Esophagus squamous epithelium (tissue), 5 donors: ENCODE measurements around the gene ASXL2. TPM values are rescaled to one million over a fixed set of nuclear protein-coding genes. Genes with fewer than 3 reads are reported as not detected.
"Not testable (repeated sequence)": the region's sequence is repeated elsewhere in the genome, so short reads cannot be mapped to it uniquely, and the experiment has no call there.

Source experiments
- DNase-seq: peaks from one replicate; lab custom pipeline; 2025; lab: John Stamatoyannopoulos, UW
- H3K27ac ChIP-seq, 4 donors: fragments of 200-600 bp; sonication (generic); one replicate each; pipeline ENCODE4 v1.5.1; 2016 to 2019; ENCODE audit warnings: mild to moderate bottlenecking in 1 of 4
- H3K27me3 ChIP-seq, 4 donors: fragments of 200-600 bp; sonication (generic); 1 replicate in 3 of 4; 2 replicates in 1 of 4; pipeline versions ENCODE4 v1.5.1 to v1.6.0; 2017 to 2021; ENCODE audit warnings: antibody characterized with exemption in 1 of 4
- H3K36me3 ChIP-seq, 3 donors: fragments of 200-600 bp; sonication (generic); one replicate each; pipeline ENCODE4 v1.5.1; 2016 to 2019
- H3K4me1 ChIP-seq, 3 donors: fragments of 200-600 bp; sonication (generic); one replicate each; pipeline ENCODE4 v1.5.1; 2017 to 2019
- H3K4me3 ChIP-seq, 4 donors: fragments of 200-600 bp; sonication (generic); 1 replicate in 3 of 4; 2 replicates in 1 of 4; pipeline ENCODE4 v1.5.1; 2016 to 2019; ENCODE audit warnings: mild to moderate bottlenecking in 2 of 4, moderate library complexity in 1 of 4
- H3K9me3 ChIP-seq, 3 donors: fragments of 200-600 bp; sonication (generic); one replicate each; pipeline ENCODE4 v1.5.1; 2016 to 2019
- POLR2A ChIP-seq, 4 donors: fragments of 450-650 bp; IDR thresholded peaks; one replicate each; pipeline ENCODE4 v1.6.1; 2017; ENCODE audit warnings: antibody characterized with exemption in 4 of 4, mild to moderate bottlenecking in 4 of 4, moderate library complexity in 3 of 4
- WGBS, 2 donors: methylation state at CpG; one replicate each; pipeline ENCODE4 v1.1.5; 2018; 5-methylcytosine and 5-hydroxymethylcytosine counted together
- intact Hi-C: fragments of 100-400 bp; cut with DNase I; formaldehyde crosslinking; loops from one replicate; pipeline ENCODE4 v1.15.0; 2022
- total RNA-seq, 4 donors: library from RNA; depleted of rRNA; stranded (reverse); fragments of >200 nt; gene quantifications; one replicate each; pipeline ENCODE4 v1.1.0, GENCODE V29; 2016
- TF ChIP-seq, protein P1 (sequence below), 6 experiments: fragments of 450-650 bp in 4 of 6; fragments of 200-600 bp in 2 of 6; sonication (generic) in 2 of 6; IDR thresholded peaks; one replicate each; pipeline ENCODE4 v1.5.1; 2016 to 2019; ENCODE audit warnings: antibody characterized with exemption in 6 of 6, mild to moderate bottlenecking in 4 of 6, moderate library complexity in 4 of 6
- donor health status: DM: yes; HTN: yes; CAD: no.

ASXL2 gene
- total RNA-seq, 4 donors from 2014 or later, result 15.3 to 17.5 (median 16.3) TPM

DNA sequence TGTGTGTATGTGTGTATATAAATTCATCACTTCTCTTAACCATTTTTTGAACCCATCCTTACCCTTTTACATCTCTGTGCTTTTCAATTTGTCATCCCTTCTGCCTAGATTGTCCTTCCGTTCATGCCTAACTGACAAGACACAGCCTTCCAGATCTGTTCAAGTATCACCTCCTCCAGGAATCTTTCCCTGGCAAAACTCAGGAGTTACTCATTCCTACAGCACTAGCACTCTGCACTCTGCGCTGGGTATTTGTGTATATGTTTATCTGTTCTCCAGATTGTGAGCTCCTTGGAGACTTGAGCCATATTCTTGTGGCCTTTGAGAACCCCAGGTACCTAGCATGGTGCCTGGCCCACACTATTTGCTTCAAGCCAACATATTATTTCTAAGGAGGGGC lies 26.8 kb upstream of the ASXL2 start:
- H3K27me3 ChIP-seq, result no peaks in the 10 kb centered on the region
- intact Hi-C loops, result no loop called here
- no peaks in the 10 kb centered on the region for H3K4me1 ChIP-seq
- no peak for DNase-seq
- TF ChIP-seq POLR2A (IDR thresholded peaks at IDR 0.05), result no peak
- TF ChIP-seq, protein P1, sequence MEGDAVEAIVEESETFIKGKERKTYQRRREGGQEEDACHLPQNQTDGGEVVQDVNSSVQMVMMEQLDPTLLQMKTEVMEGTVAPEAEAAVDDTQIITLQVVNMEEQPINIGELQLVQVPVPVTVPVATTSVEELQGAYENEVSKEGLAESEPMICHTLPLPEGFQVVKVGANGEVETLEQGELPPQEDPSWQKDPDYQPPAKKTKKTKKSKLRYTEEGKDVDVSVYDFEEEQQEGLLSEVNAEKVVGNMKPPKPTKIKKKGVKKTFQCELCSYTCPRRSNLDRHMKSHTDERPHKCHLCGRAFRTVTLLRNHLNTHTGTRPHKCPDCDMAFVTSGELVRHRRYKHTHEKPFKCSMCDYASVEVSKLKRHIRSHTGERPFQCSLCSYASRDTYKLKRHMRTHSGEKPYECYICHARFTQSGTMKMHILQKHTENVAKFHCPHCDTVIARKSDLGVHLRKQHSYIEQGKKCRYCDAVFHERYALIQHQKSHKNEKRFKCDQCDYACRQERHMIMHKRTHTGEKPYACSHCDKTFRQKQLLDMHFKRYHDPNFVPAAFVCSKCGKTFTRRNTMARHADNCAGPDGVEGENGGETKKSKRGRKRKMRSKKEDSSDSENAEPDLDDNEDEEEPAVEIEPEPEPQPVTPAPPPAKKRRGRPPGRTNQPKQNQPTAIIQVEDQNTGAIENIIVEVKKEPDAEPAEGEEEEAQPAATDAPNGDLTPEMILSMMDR (IDR thresholded peaks at IDR 0.05), result no peak
- H3K4me3 ChIP-seq, result no peak overlapping the region
- H3K36me3 ChIP-seq, result no peaks in the 10 kb centered on the region
- 74 to 79% methylated on average over 2 of the region's 2 CpGs for WGBS, 2 donors
- H3K9me3 ChIP-seq, result no peaks in the 10 kb centered on the region
- H3K27ac ChIP-seq, result no peak overlapping the region

GRCh38 chr2:25903216-25903776 lies 25.0 kb upstream of the ASXL2 start:
- DNase-seq, result no peak
- 80 to 93% methylated on average over 5 of the region's 5 CpGs for WGBS, 2 donors
- intact Hi-C loops, result no loop called here

GRCh38 chr2:25899404-25899970 lies 21.2 kb upstream of the ASXL2 start:
- peaks cover 0 to 17% (median 0%) of the 10 kb centered on the region in 3 donors for H3K4me1 ChIP-seq
- no peaks in the 10 kb centered on the region for H3K9me3 ChIP-seq
- H3K4me3 ChIP-seq, result no peak overlapping the region
- DNase-seq, result no peak
- H3K27ac ChIP-seq, result no peak overlapping the region
- TF ChIP-seq POLR2A (IDR thresholded peaks at IDR 0.05), result no peak
- TF ChIP-seq, protein P1 (IDR thresholded peaks at IDR 0.05), result no peak
- no peaks in the 10 kb centered on the region for H3K27me3 ChIP-seq
- no peaks in the 10 kb centered on the region for H3K36me3 ChIP-seq
- intact Hi-C loops, result no loop called here
- 62 to 69% methylated on average over 10 of the region's 11 CpGs for WGBS, 2 donors

More at GRCh38 chr2:25903216-25903776, 25.0 kb upstream of the ASXL2 start:
- Histone ChIP-seq H3K27ac (no peak overlapping the region), H3K36me3 (no peaks in the 10 kb centered on the region), H3K9me3 (no peaks in the 10 kb centered on the region), H3K27me3 (no peaks in the 10 kb centered on the region), H3K4me3 (no peak overlapping the region), H3K4me1 (peaks cover 0 to 11% (median 0%) of the 10 kb centered on the region in 3 donors)
- TF ChIP-seq, protein P1 (IDR thresholded peaks at IDR 0.05), result no peak
- TF ChIP-seq POLR2A (IDR thresholded peaks at IDR 0.05), result no peak

GRCh38 chr2:25897506-25897905 lies 19.2 kb upstream of the ASXL2 start:
- H3K36me3 ChIP-seq, result no peaks in the 10 kb centered on the region
- no peaks in the 10 kb centered on the region for H3K27me3 ChIP-seq
- intact Hi-C loops, result no loop called here
- no peak for TF ChIP-seq POLR2A (IDR thresholded peaks at IDR 0.05)
- TF ChIP-seq, protein P1 (IDR thresholded peaks at IDR 0.05), result no peak
- 73 to 84% methylated on average over 4 of the region's 4 CpGs for WGBS, 2 donors
- H3K4me3 ChIP-seq, result no peak overlapping the region
- no peaks in the 10 kb centered on the region for H3K9me3 ChIP-seq
- no peak for DNase-seq
- no peak overlapping the region for H3K27ac ChIP-seq
- H3K4me1 ChIP-seq, result peaks cover 0 to 19% (median 0%) of the 10 kb centered on the region in 3 donors

DNA sequence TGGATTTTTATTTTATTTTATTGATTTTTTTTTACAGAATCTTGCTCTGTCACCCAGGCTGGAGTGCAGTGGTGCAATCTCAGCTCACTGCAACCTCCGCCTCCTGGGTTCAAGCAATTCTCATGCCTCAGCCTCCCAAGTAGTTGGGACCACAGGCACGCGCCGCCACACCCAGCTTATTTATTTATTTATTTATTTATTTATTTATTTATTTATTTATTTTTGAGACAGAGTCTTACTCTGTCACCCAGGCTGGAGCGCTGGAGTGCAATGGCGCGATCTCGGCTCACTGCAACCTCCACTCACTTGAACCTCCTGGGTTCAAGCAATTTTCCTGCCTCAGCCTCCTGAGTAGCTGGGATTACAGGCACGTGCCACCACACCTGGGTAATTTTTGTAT lies 18.0 kb upstream of the ASXL2 start:
- DNase-seq, H3K27me3 ChIP-seq, H3K9me3 ChIP-seq, intact Hi-C loops, H3K27ac ChIP-seq, H3K4me3 ChIP-seq, H3K36me3 ChIP-seq: not testable (repeated sequence)
- WGBS, 2 donors, result 71 to 81% methylated on average over 9 of the region's 9 CpGs
- H3K4me1 ChIP-seq, result peaks cover 0 to 19% (median 0%) of the 10 kb centered on the region in 3 donors
